ENCODE results near the gene PRKN.

DNA sequence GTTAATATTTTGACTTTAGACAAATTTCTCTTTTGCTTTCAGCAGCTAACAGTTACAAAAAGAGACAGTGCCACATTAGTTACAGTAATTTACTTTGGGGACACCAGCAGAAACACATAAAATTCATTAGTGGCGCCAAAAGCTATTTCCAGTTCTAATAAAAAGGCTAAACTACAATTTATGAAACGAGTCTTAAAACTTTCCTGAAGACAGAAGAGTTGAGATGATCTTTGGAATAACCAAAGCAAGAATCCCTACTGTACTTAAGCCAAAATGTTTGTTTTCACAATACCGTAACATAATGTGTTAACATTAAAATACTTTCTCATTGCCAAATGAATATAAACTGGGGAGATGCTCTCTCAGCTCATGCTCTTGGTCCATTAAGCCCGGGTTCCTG, 1103.5 kb downstream of the PRKN start:
- no peak for TF ChIP-seq POLR2AphosphoS5 (IDR thresholded peaks at IDR 0.05)
- TF ChIP-seq POLR2A (IDR thresholded peaks at IDR 0.05), result no peak
